ENCODE data around the gene APLP1.
A peak's percentile ranks its signal among the peaks of the same experiment; 100 is the strongest.

Gene APLP1

DNA sequence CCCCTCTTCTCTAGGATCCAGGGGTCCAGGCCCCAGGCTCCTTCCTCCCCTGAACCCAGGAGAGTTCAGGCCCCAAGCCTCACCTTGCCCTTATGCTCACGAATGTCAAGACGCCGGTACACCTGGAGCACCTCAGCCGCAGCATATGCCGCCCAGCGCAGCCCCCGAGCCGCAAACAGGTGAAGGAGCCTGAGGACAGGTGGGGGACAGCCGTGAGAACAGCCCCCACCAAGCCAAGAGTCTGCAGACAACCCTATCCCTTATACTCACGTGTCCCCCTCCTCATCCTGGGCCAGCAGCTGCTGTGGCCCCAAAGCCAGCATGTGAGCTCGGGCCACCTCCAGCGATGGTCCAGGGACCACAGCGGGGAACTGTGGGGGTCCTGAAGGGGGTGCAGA, 28.3 kb downstream of the APLP1 start:
- TF ChIP-seq, protein P1, sequence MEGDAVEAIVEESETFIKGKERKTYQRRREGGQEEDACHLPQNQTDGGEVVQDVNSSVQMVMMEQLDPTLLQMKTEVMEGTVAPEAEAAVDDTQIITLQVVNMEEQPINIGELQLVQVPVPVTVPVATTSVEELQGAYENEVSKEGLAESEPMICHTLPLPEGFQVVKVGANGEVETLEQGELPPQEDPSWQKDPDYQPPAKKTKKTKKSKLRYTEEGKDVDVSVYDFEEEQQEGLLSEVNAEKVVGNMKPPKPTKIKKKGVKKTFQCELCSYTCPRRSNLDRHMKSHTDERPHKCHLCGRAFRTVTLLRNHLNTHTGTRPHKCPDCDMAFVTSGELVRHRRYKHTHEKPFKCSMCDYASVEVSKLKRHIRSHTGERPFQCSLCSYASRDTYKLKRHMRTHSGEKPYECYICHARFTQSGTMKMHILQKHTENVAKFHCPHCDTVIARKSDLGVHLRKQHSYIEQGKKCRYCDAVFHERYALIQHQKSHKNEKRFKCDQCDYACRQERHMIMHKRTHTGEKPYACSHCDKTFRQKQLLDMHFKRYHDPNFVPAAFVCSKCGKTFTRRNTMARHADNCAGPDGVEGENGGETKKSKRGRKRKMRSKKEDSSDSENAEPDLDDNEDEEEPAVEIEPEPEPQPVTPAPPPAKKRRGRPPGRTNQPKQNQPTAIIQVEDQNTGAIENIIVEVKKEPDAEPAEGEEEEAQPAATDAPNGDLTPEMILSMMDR (IDR thresholded peaks at IDR 0.05; ENCODE audit: extremely low read depth, missing control alignments): no peak
- DNase-seq (ENCODE audit: low spot score): no peak

DNA sequence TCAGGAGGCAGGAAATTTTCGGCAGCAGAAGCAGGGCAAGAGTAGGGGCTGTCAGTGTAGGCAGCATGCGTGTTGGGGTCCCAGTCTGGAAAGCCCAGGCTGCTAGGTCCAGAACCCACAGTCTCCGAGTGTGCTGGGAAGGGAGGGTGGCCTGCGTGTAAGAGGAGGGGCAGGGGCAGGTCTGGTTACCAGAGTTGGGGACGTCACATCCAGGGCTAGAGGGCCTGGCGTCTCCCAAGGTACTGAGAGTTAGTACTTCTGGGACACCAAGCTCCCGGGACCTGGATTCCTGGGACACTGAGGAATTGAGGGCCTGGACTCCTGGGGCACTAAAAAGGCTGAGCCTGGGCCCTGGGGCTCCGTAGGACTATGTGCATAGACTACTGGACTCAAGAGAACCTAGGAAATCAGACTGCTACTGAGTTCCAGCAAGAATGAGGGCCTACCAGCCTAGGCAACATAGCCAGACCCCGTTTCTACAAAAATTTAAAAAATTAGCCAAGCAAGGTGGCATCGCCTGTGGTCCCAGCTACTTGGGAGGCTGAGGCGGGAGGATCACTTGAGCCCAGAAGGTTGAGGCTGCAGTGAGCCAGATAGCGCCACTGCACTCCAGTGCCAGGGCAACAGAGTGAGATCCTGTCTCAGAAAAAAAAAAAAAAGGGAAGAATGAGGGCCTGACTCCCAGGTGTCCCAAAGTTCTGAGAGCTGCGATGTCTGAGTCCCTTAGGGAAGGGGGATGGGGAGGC, 29.5 kb downstream of the APLP1 start:
- TF ChIP-seq, protein P1 (IDR thresholded peaks at IDR 0.05; ENCODE audit: extremely low read depth, missing control alignments): no peak
- DNase-seq (ENCODE audit: low spot score): no peak

DNA sequence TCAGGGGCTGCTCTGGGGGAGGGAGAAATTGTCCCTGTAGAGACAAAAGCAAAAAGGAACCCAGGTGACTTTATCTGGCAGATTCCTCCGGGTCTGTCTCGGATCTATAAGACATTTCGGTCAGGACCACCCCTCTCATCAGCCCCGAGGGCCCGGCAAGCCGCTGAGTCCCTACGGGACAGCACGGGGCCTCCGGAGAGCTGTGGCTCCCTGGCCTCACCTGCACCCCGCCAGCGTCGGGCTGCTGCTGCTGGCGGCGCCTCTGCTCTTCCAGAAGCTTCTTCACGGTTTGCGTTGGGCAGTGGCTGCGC, 30.1 kb downstream of the APLP1 start:
- DNase-seq (ENCODE audit: low spot score): no peak
- TF ChIP-seq, protein P1 (IDR thresholded peaks at IDR 0.05; ENCODE audit: extremely low read depth, missing control alignments): no peak

DNA sequence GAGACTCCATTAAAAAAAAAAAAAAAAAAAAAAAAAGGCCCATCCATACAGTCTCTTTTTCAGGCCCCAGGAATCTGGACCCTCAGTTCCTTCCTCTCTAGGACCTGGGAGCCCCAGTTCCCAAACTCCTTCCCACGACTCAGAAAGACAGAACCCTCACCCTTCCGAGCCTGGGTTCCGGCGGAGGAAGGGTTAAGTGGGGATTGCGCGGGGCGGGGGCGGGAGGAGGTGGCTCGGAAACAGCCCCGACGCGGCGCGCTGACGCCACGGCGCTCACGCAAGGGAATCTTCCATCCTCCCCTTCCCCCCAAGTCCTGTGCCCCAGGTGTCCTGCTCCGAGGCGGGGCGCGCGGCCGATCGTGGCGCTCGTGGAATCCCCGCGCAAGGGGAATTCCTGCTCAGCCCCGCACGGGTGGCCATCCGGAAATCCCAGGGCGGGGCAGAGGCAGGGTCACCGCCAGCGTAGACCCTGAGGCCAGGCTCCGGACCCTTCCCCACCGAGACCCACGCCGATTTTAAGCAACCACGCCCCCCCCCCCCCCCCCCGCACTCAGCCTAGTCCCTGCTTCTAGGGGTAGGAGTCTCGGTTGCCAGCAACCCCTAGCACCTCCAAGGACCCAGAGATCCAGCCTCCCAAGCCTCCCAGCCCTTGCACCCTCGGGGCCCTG, 31.3 kb downstream of the APLP1 start:
- TF ChIP-seq, protein P1 (IDR thresholded peaks at IDR 0.05; ENCODE audit: extremely low read depth, missing control alignments): no peak

DNA sequence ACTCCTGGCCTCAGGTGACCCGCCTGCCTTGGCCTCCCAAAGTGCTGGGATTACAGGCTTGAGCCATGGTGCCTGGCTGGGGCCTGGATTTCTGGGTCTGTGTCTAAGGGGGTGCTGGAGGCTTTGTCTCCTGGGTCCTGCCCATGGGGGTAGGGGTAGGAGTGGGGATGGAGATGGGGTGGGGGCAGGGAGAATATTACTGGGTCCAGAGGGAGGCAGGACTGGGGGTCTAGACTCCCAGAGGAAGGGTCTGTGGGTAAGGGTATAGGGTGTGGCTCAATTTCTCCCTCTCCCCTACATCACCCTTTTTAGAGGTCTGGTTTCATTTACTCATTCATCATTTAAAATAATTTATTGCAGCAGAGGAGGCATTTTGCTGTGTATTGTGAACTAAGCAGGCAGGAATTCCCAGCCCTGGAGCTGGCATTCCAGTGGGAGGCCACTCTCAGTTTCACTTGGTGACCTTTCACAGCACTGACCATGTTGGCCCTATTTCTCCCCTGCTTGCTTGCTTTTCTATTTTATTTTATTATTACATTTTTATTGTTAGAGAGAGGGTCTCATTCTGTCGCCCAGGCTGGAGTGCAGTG, 32.8 kb downstream of the APLP1 start:
- DNase-seq (ENCODE audit: low spot score): no peak

More for the DNA sequence above, 31.3 kb downstream of the APLP1 start:
- DNase-seq (ENCODE audit: low spot score): peak; percentile 94

DNA sequence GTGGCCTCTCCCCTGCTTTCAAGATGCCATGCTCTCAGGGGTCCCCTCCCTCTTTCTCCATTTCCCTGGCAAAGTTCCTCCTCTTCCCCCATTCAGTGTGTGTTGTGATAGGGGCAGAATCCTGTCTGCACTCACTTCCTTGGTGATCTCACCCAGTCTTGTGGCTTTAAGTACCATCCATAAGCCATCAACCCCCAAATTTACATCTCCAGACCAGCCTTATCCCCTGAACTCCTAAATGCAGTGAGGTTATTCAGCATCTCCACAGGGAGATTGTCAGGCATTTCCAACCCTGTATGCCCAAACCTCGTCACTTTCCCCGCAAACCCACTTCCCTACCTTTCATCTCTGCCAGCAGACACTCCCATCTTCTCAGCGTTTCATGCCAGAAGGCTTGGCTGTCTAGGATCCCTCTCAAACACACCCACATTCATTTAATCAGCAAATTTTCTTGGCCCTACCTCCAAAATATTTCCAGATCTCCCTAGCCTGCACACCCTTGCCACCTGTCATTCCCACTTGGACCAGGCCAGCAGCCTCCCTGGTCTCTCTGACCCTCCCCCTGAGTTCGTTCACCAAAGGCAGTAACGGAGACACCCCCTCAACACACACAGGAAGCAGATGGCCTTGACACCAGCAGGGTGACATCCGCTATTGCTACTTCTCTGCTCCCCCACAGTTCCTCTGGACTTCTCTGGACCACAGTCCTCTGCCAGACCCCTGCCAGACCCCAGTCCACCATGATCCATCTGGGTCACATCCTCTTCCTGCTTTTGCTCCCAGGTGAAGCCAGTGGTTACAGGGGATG, 33.7 kb downstream of the APLP1 start, which contains the start of gene HCST:
Gene HCST (plus strand): TSS at position 676 of the 808 bp plus-strand sequence. CDS start 65 bp downstream, at position 741.
- peak; percentile 60 for DNase-seq (ENCODE audit: low spot score)
- TF ChIP-seq, protein P1 (IDR thresholded peaks at IDR 0.05; ENCODE audit: extremely low read depth, missing control alignments): no peak

More for the DNA sequence above, 32.8 kb downstream of the APLP1 start:
- TF ChIP-seq, protein P1 (IDR thresholded peaks at IDR 0.05; ENCODE audit: extremely low read depth, missing control alignments): no peak

Measured in GM20000 (cell line).